Measurements from ENCODE around the gene SRSF3.
"Not testable (repeated sequence)": the region's sequence is repeated elsewhere in the genome, so short reads cannot be mapped to it uniquely, and the experiment has no call there.

SRSF3 gene

GRCh38 chr6:36594029-36594815, at the start of gene SRSF3:
Gene SRSF3, plus strand, starts transcription at chr6:36594362. Its CDS starts 2,401 bp downstream, at chr6:36596763.
- DNase-seq = peak; percentile 99

- peak; percentile 67 for DNase-seq
Measured at GRCh38 chr6:36545767-36546307, 48.3 kb upstream of the SRSF3 start.

GRCh38 chr6:36546308-36546919, 47.7 kb upstream of the SRSF3 start:
- DNase-seq = peak; percentile 58

- peak; percentile 95 for DNase-seq
Measured at GRCh38 chr6:36546920-36547645, 47.1 kb upstream of the SRSF3 start, which contains the start of gene STK38. Gene STK38, minus strand, starts transcription at chr6:36547479. Its CDS starts 7,277 bp downstream, at chr6:36540202.

- DNase-seq = no peak
Measured at GRCh38 chr6:36547646-36548400, 46.3 kb upstream of the SRSF3 start.

GRCh38 chr6:36548401-36548743, 45.8 kb upstream of the SRSF3 start:
- no peak for DNase-seq

- no peak for DNase-seq
Measured at GRCh38 chr6:36550473-36551000, 43.6 kb upstream of the SRSF3 start.

- no peak for DNase-seq
Measured at GRCh38 chr6:36555750-36556252, 38.4 kb upstream of the SRSF3 start.

- DNase-seq = no peak
Measured at GRCh38 chr6:36556281-36556680, 37.9 kb upstream of the SRSF3 start.

- DNase-seq = no peak
Measured at GRCh38 chr6:36559011-36559793, 35.0 kb upstream of the SRSF3 start.

GRCh38 chr6:36560822-36561221, 33.3 kb upstream of the SRSF3 start:
- DNase-seq = no peak

- peak; percentile 78 for DNase-seq
Measured at GRCh38 chr6:36563237-36563927, 30.8 kb upstream of the SRSF3 start.

- no peak for DNase-seq
Measured at GRCh38 chr6:36563928-36564284, 30.3 kb upstream of the SRSF3 start.

- no peak for DNase-seq
Measured at GRCh38 chr6:36566418-36566905, 27.7 kb upstream of the SRSF3 start.

GRCh38 chr6:36570264-36570663, 23.9 kb upstream of the SRSF3 start:
- DNase-seq = no peak

GRCh38 chr6:36571122-36572043, 22.8 kb upstream of the SRSF3 start:
- DNase-seq = peak; percentile 61

GRCh38 chr6:36572353-36573311, 21.5 kb upstream of the SRSF3 start:
- not testable (repeated sequence) for DNase-seq

- DNase-seq = no peak
Measured at GRCh38 chr6:36574679-36575078, 19.5 kb upstream of the SRSF3 start.

Measured in NCI-H82 (cell line).